ENCODE results near the gene P3H2.
A peak's percentile ranks its signal among the peaks of the same experiment; 100 is the strongest.
"Not testable (repeated sequence)": the region's sequence is repeated elsewhere in the genome, so short reads cannot be mapped to it uniquely, and the experiment has no call there.

P3H2 gene

DNA sequence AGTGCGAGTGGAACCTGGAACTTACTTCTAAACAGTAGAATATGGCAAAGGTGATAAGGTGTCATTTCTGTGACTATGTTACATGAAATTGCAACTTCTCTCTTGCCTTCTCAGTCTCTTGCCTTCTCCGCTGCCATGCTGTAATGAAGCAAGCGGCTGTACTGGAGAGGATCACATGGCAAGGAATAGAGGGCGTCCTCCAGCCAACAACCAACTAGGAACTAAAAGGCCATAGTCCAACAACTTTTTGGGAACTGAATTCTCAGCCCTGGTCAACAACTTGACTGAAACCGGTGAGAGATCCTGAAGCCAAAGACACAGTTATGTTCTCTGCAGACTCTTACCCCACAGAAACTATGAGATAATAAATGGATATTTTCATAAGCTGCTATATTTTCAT, 143.5 kb downstream of the P3H2 start:
- no peak for DNase-seq

- no peak for DNase-seq
Observed at GRCh38 chr3:189975391-189975990, 145.2 kb downstream of the P3H2 start.

DNA sequence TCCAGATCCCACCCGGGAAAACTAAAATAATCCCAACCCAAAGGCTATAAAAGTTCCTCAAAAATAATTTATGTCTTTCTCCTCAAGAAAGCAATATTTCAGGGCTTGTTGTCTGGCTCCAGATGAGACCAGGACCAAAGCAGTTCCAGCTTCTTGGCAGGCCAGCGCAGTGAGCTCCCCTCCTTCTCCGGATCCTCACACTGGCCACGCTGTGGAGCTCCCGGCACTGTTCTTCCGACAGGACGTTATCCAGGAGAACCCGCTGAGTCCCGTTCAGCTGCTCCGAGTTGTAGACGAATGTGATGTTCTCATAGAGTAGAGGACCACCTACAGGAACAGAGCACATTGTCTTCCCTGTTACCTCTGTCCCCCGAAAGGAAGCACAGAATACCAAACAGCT, 146.3 kb downstream of the P3H2 start:
- DNase-seq, result no peak

GRCh38 chr3:189967254-189967865, 153.3 kb downstream of the P3H2 start:
- DNase-seq, result peak; percentile 40

DNA sequence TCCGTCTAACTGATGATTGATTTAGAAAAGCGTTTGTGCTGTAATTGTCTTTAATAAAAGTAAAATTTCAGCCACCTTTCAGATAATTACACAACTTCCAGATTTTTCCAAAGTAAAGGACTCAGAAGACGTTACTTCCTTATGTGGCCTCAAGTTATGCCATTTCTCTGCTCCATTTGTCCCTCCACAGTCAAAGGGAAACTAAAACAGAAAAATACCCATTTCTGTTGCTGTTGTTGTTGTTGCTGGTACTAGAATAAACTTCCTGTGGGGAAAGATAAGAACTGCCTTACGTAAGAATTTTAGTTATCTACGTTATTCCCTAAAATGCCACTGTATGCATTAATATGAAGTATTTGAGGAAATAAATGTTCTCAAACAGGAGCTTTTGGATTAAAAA, 153.9 kb downstream of the P3H2 start:
- DNase-seq, result no peak

DNA sequence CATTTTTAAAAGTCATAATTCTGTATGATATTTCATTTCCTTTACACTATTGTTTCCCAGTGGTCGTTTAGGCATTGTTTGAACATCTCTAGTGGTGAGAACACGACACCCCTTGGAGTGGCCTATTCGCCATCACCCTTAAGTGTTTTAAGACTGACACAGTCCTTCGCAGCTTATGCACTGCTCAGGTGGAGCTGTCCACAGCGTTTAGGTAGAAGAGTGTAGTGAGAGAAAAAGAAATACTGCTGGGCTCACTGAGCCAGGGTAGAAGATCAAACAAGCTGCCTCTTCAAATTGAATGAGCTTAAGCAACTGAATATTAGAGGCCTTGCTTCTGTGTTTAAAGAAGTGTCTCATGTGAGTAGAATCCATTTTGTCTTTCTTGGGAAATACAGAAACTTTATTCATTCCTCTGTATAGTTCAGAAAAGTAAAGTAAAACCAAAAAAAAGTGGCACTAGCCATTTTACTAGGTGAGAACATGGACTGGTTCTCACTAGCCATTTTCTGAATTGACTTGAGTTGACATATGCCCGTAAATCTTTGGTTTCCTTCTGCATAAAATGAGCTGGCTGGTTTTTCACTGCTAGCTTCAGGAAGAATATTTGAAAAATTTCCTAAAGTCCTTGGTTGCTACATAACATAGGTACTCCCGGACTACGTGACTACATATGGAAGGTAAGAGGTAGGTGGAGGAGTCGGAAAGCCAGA, 155.9 kb downstream of the P3H2 start:
- no peak for DNase-seq

GRCh38 chr3:189962466-189962865, 158.2 kb downstream of the P3H2 start:
- no peak for DNase-seq

DNA sequence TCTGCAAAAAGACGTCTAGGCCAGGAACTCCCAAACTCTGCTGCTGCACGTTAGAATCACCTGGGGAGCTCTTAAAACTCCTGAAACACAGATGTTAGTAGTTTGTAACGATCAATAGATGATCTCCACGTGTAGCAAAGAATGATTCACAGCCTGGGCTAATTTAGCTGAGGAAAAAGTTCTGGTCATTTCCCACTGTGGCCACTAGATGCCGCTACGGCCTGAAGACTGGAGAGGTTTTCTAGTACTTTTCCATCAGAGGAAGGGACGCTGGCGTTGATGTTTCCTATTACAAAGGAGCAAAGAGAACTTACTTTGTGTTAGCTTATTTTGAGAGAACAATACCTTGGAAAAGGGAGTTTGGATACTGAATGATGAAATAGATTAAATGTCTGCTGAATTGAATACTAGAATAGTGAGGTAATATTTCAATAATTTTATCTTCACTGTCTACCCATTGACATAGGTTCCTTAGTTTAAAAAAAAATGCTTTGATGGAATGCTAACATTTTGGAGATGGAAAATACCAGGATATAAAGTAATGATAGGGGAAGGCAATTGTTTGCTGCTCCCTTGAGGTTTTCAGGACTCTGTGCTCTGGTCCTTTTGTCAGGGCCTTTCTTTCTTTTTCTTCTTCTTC, 159.1 kb downstream of the P3H2 start:
- peak; percentile 81 for DNase-seq

GRCh38 chr3:189961086-189961485, 159.6 kb downstream of the P3H2 start:
- not testable (repeated sequence) for DNase-seq

DNA sequence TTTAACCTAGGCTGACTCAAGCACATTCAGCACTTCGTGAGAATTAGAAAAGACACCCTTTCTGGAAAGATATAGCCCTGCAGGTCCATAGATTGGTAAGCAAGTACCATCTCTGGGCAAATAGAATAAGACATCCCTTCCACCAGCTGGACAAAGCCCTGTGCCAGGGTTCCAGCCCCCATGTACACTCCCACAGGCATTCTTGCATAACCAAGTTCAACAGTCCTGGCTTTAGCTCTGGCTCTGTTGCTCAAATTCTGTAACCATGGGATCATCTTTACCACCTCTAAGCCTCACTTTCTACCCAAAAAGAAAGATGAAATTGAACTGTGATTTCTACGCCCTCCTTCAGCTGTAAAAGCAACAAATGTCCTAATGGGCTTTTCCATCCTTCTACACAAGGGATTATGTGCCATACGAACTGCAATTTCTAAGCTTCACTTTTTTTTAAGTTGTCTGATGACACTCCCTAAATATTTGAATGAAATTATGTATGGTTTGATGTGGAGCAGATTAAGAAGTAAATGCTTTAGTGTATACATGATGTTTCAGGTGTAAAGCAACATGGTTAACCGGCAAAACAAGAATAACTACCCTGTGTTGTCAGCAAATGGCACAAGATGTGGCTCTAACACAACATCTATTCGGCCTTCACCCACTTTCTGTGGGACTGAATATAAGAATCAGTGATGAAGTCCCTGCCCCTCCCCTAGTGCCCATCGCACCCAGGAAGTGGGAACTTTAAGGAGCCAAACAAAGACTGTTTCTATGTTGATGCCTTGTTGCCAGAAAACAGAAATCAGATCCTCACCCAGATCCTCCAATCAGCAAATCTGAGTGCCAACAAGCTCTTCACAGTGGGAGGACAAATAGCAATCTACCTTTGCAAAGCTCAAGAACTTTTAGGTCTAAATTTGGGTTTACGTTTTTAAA, 165.7 kb downstream of the P3H2 start:
- no peak for DNase-seq

DNA sequence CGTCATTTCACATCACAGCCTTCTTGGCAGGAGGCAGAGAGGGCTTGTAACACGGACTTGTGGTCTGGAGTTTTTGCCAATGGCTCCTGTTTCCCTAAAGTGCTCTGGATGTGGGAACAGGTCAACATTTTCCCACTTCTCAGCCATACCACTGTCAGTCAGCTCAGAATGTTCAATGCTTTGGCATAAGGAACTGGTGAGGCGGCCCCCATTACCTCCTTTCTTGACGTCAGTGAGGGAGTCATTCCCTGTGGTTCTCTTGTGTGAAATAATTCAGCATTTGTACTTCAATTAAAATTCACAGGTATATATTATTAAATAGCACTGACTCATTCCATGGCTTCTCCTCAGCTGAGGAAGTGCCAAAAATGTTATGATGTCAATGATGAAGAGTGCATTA, 167.1 kb downstream of the P3H2 start:
- no peak for DNase-seq

GRCh38 chr3:189952272-189952671, 168.4 kb downstream of the P3H2 start:
- DNase-seq, result no peak

DNA sequence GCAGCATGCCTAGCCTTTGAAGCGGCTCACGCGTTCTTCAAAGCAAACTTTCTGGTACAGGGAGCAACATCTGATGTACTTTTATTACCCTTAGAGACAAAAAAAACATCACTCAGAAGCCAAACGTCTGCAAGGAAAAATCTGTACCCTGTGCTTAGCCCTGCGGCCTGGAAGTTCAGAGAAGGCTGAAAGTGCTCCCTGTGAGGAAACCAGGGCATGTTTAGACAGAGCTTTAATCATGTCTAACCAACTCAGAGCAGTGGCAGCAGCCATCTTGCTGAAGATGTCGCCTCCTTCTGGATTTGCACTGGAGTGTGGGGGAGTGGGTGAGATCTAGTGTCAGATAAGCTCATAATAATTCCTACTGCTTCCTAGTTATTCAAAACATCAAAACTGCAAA, 170.4 kb downstream of the P3H2 start:
- DNase-seq, result no peak

- DNase-seq, result no peak
Observed at GRCh38 chr3:189949580-189949979, 171.1 kb downstream of the P3H2 start.

DNA sequence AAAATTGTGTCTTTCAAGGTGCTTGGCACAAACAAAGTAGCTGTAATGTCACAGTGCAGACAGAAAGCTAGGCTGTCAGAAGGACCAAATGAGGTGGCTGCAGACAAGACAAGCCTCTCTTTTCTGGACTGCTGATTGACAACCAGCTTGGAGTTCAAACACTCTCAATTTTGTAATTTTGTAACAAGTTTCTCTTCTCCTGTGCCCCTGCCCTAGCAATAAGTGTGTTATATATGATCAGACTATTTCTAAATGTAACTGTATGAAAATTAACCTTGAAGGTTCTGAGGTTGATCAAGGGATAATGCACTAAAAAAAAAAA, 172.0 kb downstream of the P3H2 start:
- no peak for DNase-seq

GRCh38 chr3:189947948-189948723, 172.6 kb downstream of the P3H2 start:
- DNase-seq, result peak; percentile 27

DNA sequence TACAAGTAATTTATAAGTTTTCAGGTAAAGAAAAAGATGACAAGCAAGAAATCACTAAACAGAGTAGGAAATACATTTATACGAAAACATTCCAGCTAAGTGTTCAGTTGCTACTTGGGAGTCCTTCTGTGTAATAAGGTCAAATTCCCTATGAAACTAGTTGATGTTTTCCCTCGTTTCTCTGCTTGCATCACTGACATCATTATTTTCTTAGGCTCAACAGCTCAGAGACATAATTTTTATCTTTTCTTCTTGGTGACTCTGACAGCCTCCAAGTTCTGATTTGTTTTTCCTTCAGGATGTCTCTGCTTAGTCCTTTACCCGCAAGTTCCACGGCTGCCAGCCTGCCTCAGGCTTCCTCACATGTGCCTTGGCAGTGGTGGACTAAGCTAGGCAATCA, 173.6 kb downstream of the P3H2 start:
- no peak for DNase-seq

- no peak for DNase-seq
Observed at GRCh38 chr3:189945935-189946709, 174.6 kb downstream of the P3H2 start.

GRCh38 chr3:189944285-189945145, 176.2 kb downstream of the P3H2 start:
- no peak for DNase-seq

DNA sequence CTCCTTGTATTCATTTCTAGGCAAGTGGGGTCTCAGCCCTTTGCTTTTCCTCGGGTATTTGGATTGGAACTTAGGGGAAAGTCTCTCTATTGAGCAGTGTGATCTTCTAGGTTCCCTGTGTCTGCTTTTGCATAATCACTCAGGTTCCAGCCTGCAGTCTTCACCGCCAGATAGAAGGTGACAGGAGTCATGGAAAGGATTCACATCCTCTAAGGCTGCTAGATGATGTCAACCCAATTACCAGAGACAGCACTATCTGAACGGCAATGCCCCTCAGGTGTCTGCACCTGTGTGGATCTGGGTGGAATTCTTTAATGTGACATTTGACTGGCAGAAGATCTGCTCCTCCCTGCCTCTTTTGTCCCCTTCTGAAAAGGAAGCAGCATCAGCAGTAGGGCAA, 177.7 kb downstream of the P3H2 start:
- DNase-seq, result no peak

Data from retina (tissue), 1 donor.